ENCODE results near the gene UBASH3B. TPM values are rescaled to one million over a fixed set of nuclear protein-coding genes. Genes with fewer than 3 reads are reported as not detected.

Gene UBASH3B
- total RNA-seq, 1 donor from 2014 or later: 4.3 TPM

DNA sequence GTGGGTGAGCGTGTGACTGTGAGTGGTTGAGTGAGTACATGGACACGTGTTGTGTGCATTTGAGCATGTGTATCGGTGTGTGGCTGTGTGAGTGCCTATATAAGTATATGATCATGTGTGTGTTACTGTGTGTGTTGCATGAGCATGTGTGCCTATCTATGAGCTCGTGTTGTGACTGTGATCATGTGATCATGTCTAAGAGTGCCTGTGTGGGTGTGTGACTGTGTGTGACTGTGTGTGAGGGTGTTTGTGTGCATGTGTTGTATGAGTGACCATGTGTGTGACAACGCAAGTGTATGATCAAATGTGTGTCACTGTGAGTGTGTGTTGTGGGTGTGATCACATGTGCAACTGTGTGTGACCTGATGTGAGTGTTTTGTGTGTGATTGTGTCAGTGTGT is 88.8 kb downstream of the UBASH3B start:
- intact Hi-C loops (cut with micrococcal nuclease): loop anchor here (1.0 to 2.0 kb wide), 3 partner anchors 18 to 1452 kb away; partner anchors contain the start of genes HSPA8 and SC5D
- peak; percentile 0 for ATAC-seq (ENCODE audit: low read depth)
- no peak overlapping the region for H3K27ac Mint-ChIP-seq
- H3K9me3 Mint-ChIP-seq: no peaks in the 10 kb centered on the region
- POLR2A ChIA-PET: interaction anchor here (0.7 kb wide), 1 partner anchor 89 kb away, joined by 3 read pairs; the partner anchor contains the start of gene UBASH3B
- H3K27me3 Mint-ChIP-seq: no peaks in the 10 kb centered on the region
- CTCF ChIA-PET: interaction anchor here (5.5 kb wide), 1 partner anchor 11 kb away, joined by 41 read pairs; no protein-coding TSS in a partner anchor
- no peaks in the 10 kb centered on the region for H3K36me3 Mint-ChIP-seq (ENCODE audit: low read depth)
- TF ChIP-seq, protein P1, sequence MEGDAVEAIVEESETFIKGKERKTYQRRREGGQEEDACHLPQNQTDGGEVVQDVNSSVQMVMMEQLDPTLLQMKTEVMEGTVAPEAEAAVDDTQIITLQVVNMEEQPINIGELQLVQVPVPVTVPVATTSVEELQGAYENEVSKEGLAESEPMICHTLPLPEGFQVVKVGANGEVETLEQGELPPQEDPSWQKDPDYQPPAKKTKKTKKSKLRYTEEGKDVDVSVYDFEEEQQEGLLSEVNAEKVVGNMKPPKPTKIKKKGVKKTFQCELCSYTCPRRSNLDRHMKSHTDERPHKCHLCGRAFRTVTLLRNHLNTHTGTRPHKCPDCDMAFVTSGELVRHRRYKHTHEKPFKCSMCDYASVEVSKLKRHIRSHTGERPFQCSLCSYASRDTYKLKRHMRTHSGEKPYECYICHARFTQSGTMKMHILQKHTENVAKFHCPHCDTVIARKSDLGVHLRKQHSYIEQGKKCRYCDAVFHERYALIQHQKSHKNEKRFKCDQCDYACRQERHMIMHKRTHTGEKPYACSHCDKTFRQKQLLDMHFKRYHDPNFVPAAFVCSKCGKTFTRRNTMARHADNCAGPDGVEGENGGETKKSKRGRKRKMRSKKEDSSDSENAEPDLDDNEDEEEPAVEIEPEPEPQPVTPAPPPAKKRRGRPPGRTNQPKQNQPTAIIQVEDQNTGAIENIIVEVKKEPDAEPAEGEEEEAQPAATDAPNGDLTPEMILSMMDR (IDR thresholded peaks at IDR 0.05): no peak
- no peak for DNase-seq
- no peak overlapping the region for H3K4me3 Mint-ChIP-seq
- H3K4me1 Mint-ChIP-seq: peaks cover 15% of the 10 kb centered on the region

DNA sequence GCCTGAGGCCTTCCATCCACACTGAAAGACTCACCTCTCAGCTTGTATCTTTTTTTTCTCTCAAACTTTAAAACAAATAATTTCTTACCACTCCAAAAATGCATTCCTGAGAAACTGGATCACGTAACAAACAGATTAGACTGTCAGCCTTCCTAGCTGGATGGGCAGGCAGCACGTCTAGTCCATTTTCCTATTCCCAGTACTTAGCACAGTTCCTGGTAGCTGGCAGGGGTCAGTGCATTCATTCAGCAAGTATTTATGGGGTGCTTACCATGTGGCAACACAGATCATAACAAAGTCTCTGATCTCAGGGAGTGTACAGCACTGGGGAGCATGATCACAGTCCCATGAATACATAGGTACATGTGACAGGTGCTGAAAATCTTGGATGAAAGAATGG is 89.6 kb downstream of the UBASH3B start:
- H3K27ac Mint-ChIP-seq: peak overlapping the region; percentile 87

DNA sequence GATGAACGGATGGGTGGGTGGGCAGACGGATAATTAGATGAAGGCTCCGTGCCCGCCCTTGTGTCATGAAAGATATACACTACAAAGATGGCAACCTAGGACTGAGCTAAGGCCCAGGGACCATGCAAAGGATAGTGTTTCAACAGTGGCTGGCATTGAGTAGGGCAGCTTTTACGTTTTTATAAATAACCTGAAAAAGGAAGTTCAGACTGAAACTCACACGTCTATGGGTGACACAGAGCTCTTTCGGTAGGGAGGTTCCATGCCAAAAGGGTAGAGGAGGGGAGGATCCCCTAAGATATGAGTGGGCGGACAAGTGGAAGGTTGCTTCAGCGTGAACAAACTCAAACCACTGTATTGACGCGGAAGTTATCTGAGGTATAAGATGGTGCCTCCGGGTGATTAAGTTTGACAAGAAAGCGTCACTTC is 90.5 kb downstream of the UBASH3B start:
- peak overlapping the region; percentile 54 for H3K4me3 Mint-ChIP-seq
- TF ChIP-seq, protein P1 (IDR thresholded peaks at IDR 0.05): no peak
- H3K9me3 Mint-ChIP-seq: no peaks in the 10 kb centered on the region
- no peaks in the 10 kb centered on the region for H3K27me3 Mint-ChIP-seq
- DNase-seq: peak; percentile 31
- POLR2A ChIA-PET: interaction anchor here (0.5 to 3.0 kb wide), 9 partner anchors 10 to 316 kb away, joined by 4 to 16 read pairs (median 9); partner anchors contain the start of genes HSPA8 and UBASH3B
- CTCF ChIA-PET: interaction anchor here (0.7 to 5.5 kb wide), 3 partner anchors 9 to 90 kb away, joined by 3 to 41 read pairs (median 7); partner anchors contain the start of gene UBASH3B
- intact Hi-C loops (cut with micrococcal nuclease): loop anchor here (1.0 kb wide), 4 partner anchors 10 to 91 kb away; partner anchors contain the start of gene UBASH3B
- H3K4me1 Mint-ChIP-seq: peaks cover 15% of the 10 kb centered on the region
- H3K36me3 Mint-ChIP-seq (ENCODE audit: low read depth): no peaks in the 10 kb centered on the region
- peak; percentile 77 for ATAC-seq (ENCODE audit: low read depth)
- peak overlapping the region; percentile 87 for H3K27ac Mint-ChIP-seq

More for the DNA sequence above, 89.6 kb downstream of the UBASH3B start:
- DNase-seq: no peak
- POLR2A ChIA-PET: interaction anchor here (0.6 to 3.0 kb wide), 7 partner anchors 10 to 317 kb away, joined by 3 to 16 read pairs (median 11); partner anchors contain the start of genes HSPA8 and UBASH3B
- intact Hi-C loops (cut with micrococcal nuclease): loop anchor here (2.0 kb wide), 2 partner anchors 318 to 1452 kb away; partner anchors contain the start of genes HSPA8 and SC5D
- Mint-ChIP-seq H3K4me1 (peaks cover 15% of the 10 kb centered on the region), H3K4me3 (no peak overlapping the region), H3K36me3 (ENCODE audit: low read depth) (no peaks in the 10 kb centered on the region), H3K9me3 (no peaks in the 10 kb centered on the region), H3K27me3 (no peaks in the 10 kb centered on the region)
- CTCF ChIA-PET: interaction anchor here (0.7 to 5.5 kb wide), 4 partner anchors 10 to 165 kb away, joined by 3 to 41 read pairs (median 3); no protein-coding TSS in a partner anchor
- TF ChIP-seq, protein P1 (IDR thresholded peaks at IDR 0.05): no peak
- no peak for ATAC-seq (ENCODE audit: low read depth)

DNA sequence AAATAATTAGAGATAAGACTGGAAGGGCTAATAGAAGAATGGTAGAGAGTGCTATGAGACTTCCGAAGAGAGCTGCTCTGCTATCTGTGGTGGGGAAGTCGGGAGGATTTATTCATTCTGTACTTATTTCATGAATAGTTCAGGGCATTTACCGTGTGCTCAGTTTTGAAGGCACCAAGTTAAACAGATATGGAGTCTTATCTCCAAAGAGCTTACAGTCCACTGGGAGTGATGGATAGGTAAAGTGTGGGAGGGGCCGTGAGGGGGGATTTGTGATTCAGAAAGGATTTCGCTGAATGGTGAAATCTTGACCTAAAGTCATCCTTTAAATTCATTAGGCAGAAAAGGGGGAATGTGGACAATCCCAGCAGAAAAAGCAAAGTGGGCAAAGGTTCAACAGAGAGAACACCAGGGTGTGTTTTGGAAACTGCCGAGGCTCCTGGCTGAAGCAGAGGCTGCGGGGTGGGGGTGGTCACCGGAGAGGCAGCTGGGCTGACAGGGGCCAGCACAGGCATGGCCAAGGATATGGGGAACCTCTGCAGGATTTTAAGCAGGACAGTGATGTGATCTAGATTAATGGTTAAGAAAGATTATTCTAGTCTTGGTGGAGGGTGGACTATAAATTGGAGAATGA is 91.2 kb downstream of the UBASH3B start:
- intact Hi-C loops (cut with micrococcal nuclease): loop anchor here (1.0 kb wide), 4 partner anchors 10 to 91 kb away; partner anchors contain the start of gene UBASH3B
- Mint-ChIP-seq H3K27me3 (no peaks in the 10 kb centered on the region), H3K27ac (peak overlapping the region; percentile 87), H3K9me3 (no peaks in the 10 kb centered on the region), H3K4me1 (peaks cover 15% of the 10 kb centered on the region), H3K36me3 (ENCODE audit: low read depth) (no peaks in the 10 kb centered on the region), H3K4me3 (peak overlapping the region; percentile 54)
- ChIA-PET CTCF (interaction anchor here (1.8 to 5.5 kb wide), 2 partner anchors 9 to 91 kb away, joined by 7 to 41 read pairs; partner anchors contain the start of gene UBASH3B), POLR2A (interaction anchor here (0.9 to 3.0 kb wide), 6 partner anchors 9 to 316 kb away, joined by 5 to 16 read pairs (median 12); partner anchors contain the start of gene HSPA8)
- DNase-seq (no peak), ATAC-seq (ENCODE audit: low read depth) (no peak)
- TF ChIP-seq, protein P1 (IDR thresholded peaks at IDR 0.05): no peak

Measured in activated B cell treated with CpG ODN at 0.5 μM for 24 hours (primary cell).